CD4-positive, alpha-beta memory T cell (primary cell): ENCODE results near the gene HES6. TPM values are rescaled to one million over a fixed set of nuclear protein-coding genes. Genes with fewer than 3 reads are reported as not detected.

Experiments
- CTCF ChIA-PET: fragments of 350-600 bp; sonication (Branson Sonifier 250); formaldehyde crosslinking; loops from one replicate; lab custom pipeline; 2021; ENCODE audit warnings: inconsistent platforms; ENCODE audit not compliant: partially characterized antibody; lab: Charles Lee
- POLR2A ChIA-PET: fragments of 350-600 bp; sonication (Branson Sonifier 250); formaldehyde crosslinking; loops from one replicate; lab custom pipeline; 2021; ENCODE audit not compliant: partially characterized antibody; lab: Charles Lee
- DNase-seq, 5 donors: peaks; one replicate each; pipeline versions ENCODE4 v3.0.0 to v3.0.0-alpha.2; 2020 to 2022; ENCODE audit warnings: mixed read lengths in 1 of 5
- H3K27ac ChIP-seq: one replicate; pipeline ENCODE4 v1.7.0; 2013; ENCODE audit warnings: low read depth, low read length
- H3K27me3 ChIP-seq: 2 replicates; pipeline ENCODE4 v1.7.0; 2013; ENCODE audit warnings: mild to moderate bottlenecking, low read length, moderate library complexity; ENCODE audit not compliant: insufficient read depth
- H3K36me3 ChIP-seq: 2 replicates; pipeline ENCODE4 v1.7.0; 2013; ENCODE audit warnings: mild to moderate bottlenecking, low read length, moderate library complexity; ENCODE audit not compliant: insufficient read depth
- H3K4me1 ChIP-seq: 2 replicates; pipeline ENCODE4 v1.7.0; 2013; ENCODE audit warnings: mild to moderate bottlenecking, low read length, moderate library complexity; ENCODE audit not compliant: insufficient read depth
- H3K4me3 ChIP-seq, 2 donors: one replicate each; pipeline ENCODE4 v1.7.0; 2013; ENCODE audit warnings: low read length in 2 of 2, mild to moderate bottlenecking in 1 of 2
- H3K9me3 ChIP-seq, 2 donors: one replicate each; pipeline ENCODE4 v1.7.0; 2013; ENCODE audit warnings: low read length in 2 of 2, control low read depth in 1 of 2; ENCODE audit not compliant: control insufficient read depth in 1 of 2
- H3K27ac Mint-ChIP-seq, 7 donors: one replicate each; pipeline ENCODE4 v1.8.0; 2020 to 2021; ENCODE audit warnings: mixed read lengths in 7 of 7, mild to moderate bottlenecking in 6 of 7, inconsistent platforms in 3 of 7, moderate library complexity in 3 of 7
- H3K27me3 Mint-ChIP-seq, 2 donors: one replicate each; pipeline ENCODE4 v1.8.0; 2020 to 2021; ENCODE audit warnings: mixed read lengths in 2 of 2
- H3K36me3 Mint-ChIP-seq, 2 donors: one replicate each; pipeline ENCODE4 v1.8.0; 2020 to 2021; ENCODE audit warnings: mixed read lengths in 2 of 2, inconsistent platforms in 1 of 2, mild to moderate bottlenecking in 1 of 2
- H3K4me1 Mint-ChIP-seq, 4 donors: one replicate each; pipeline ENCODE4 v1.8.0; 2020 to 2021; ENCODE audit warnings: mixed read lengths in 4 of 4, mild to moderate bottlenecking in 1 of 4
- H3K4me3 Mint-ChIP-seq, 8 donors: one replicate each; pipeline ENCODE4 v1.8.0; 2020 to 2021; ENCODE audit warnings: mixed read lengths in 8 of 8, mild to moderate bottlenecking in 7 of 8, moderate library complexity in 6 of 8, inconsistent platforms in 3 of 8
- H3K9me3 Mint-ChIP-seq, 8 donors: one replicate each; pipeline ENCODE4 v1.8.0; 2020 to 2021; ENCODE audit warnings: mixed read lengths in 8 of 8, mild to moderate bottlenecking in 5 of 8, inconsistent platforms in 3 of 8, moderate library complexity in 1 of 8
- intact Hi-C: fragments of 100-400 bp; cut with micrococcal nuclease; formaldehyde crosslinking; loops from one replicate; pipeline ENCODE4 v1.15.1; 2023
- polyA plus RNA-seq, 2 donors: library from polyadenylated mRNA; unstranded; fragments of 300-500 nt; fragmentation: Illumina TruSeq; gene quantifications; one replicate each; pipeline ENCODE4 v1.2.3, GENCODE V29; 2021
- total RNA-seq, 2 experiments: library from RNA; stranded (reverse); gene quantifications; one replicate each; pipeline ENCODE4 v1.2.3, GENCODE V29; 2021

HES6 gene
- total and polyA plus RNA-seq, 4 experiments from 2014 or later, result 0.67 to 4.9 (median 1.5) TPM

GRCh38 chr2:238235331-238235732 lies 4.5 kb downstream of the HES6 start:
- peak overlapping the region in 2 of 7 donors; percentile 8 to 31 for H3K27ac Mint-ChIP-seq
- peaks cover 18 to 26% of the 10 kb centered on the region in 2 donors for H3K27me3 Mint-ChIP-seq
- peaks cover 0 to 1% (median 0%) of the 10 kb centered on the region in 8 donors for H3K9me3 Mint-ChIP-seq
- CTCF ChIA-PET, result no interaction called here
- peaks cover 8% of the 10 kb centered on the region for H3K27me3 ChIP-seq
- H3K27ac ChIP-seq, result no peak overlapping the region
- no peaks in the 10 kb centered on the region for H3K9me3 ChIP-seq
- H3K4me1 Mint-ChIP-seq, result peaks cover 13 to 51% (median 19%) of the 10 kb centered on the region in 4 donors
- intact Hi-C loops, result no loop called here
- no peak overlapping the region for H3K4me3 ChIP-seq
- H3K36me3 Mint-ChIP-seq, result no peaks in the 10 kb centered on the region
- H3K4me1 ChIP-seq, result peaks cover 27% of the 10 kb centered on the region
- POLR2A ChIA-PET, result no interaction called here
- peak overlapping the region; percentile 23 to 76 (median 68) for H3K4me3 Mint-ChIP-seq
- DNase-seq, result no peak
- no peaks in the 10 kb centered on the region for H3K36me3 ChIP-seq

GRCh38 chr2:238233625-238234024 lies 6.2 kb downstream of the HES6 start:
- Histone ChIP-seq H3K4me3 (no peak overlapping the region), H3K36me3 (no peaks in the 10 kb centered on the region), H3K4me1 (peaks cover 19% of the 10 kb centered on the region), H3K27me3 (peaks cover 8% of the 10 kb centered on the region), H3K27ac (no peak overlapping the region), H3K9me3 (no peaks in the 10 kb centered on the region)
- intact Hi-C loops, result no loop called here
- Mint-ChIP-seq H3K9me3 (peaks cover 0 to 1% (median 0%) of the 10 kb centered on the region in 8 donors), H3K27me3 (peaks cover 18 to 24% of the 10 kb centered on the region in 2 donors), H3K4me1 (peaks cover 13 to 55% (median 21%) of the 10 kb centered on the region in 4 donors), H3K27ac (peak overlapping the region in 1 of 7 donors; percentile 9), H3K4me3 (peak overlapping the region; percentile 22 to 76 (median 66)), H3K36me3 (no peaks in the 10 kb centered on the region)
- ChIA-PET CTCF (interaction anchor here (1.0 kb wide), 1 partner anchor 31 kb away, joined by 4 read pairs; no protein-coding TSS in a partner anchor), POLR2A (interaction anchor here (0.8 to 1.7 kb wide), 3 partner anchors 17 to 56 kb away, joined by 3 to 7 read pairs (median 4); partner anchors contain the start of gene ILKAP)
- DNase-seq, result no peak

DNA sequence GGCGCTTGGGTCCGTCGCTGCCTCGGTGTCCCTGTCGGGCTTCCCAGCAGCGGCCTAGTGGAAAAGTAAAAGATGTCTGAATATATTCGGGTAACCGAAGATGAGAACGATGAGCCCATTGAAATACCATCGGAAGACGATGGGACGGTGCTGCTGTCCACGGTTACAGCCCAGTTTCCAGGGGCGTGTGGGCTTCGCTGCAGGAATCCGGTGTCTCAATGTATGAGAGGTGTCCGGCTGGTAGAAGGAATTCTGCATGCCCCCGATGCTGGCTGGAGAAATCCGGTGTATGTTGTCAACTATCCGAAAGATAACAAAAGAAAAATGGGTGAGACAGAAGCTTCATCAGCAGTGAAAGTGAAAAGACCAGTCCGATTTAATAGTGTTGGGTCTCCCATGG lies 8.0 kb downstream of the HES6 start:
- Histone ChIP-seq H3K27me3 (peaks cover 6% of the 10 kb centered on the region), H3K27ac (no peak overlapping the region), H3K9me3 (no peaks in the 10 kb centered on the region), H3K4me3 (peak overlapping the region in 1 of 2 donors; percentile 55), H3K4me1 (peaks cover 16% of the 10 kb centered on the region), H3K36me3 (no peaks in the 10 kb centered on the region)
- no peaks in the 10 kb centered on the region for H3K36me3 Mint-ChIP-seq
- peaks cover 0 to 1% (median 0%) of the 10 kb centered on the region in 8 donors for H3K9me3 Mint-ChIP-seq
- intact Hi-C loops, result loop anchor here (1.0 to 2.0 kb wide), 3 partner anchors 29 to 263 kb away; partner anchors contain the start of genes ILKAP and SCLY
- DNase-seq, result no peak
- CTCF ChIA-PET, result interaction anchor here (1.2 to 1.8 kb wide), 2 partner anchors 10 to 309 kb away, joined by 3 to 4 read pairs; no protein-coding TSS in a partner anchor
- POLR2A ChIA-PET, result interaction anchor here (1.2 to 1.8 kb wide), 5 partner anchors 8 to 30 kb away, joined by 3 to 17 read pairs (median 4); partner anchors contain the start of genes HES6 and ILKAP
- H3K4me3 Mint-ChIP-seq, result peak overlapping the region; percentile 75 to 92 (median 80)
- H3K27ac Mint-ChIP-seq, result peak overlapping the region in 2 of 7 donors; percentile 7 to 72
- H3K27me3 Mint-ChIP-seq, result peaks cover 18 to 24% of the 10 kb centered on the region in 2 donors
- peaks cover 13 to 47% (median 21%) of the 10 kb centered on the region in 4 donors for H3K4me1 Mint-ChIP-seq

DNA sequence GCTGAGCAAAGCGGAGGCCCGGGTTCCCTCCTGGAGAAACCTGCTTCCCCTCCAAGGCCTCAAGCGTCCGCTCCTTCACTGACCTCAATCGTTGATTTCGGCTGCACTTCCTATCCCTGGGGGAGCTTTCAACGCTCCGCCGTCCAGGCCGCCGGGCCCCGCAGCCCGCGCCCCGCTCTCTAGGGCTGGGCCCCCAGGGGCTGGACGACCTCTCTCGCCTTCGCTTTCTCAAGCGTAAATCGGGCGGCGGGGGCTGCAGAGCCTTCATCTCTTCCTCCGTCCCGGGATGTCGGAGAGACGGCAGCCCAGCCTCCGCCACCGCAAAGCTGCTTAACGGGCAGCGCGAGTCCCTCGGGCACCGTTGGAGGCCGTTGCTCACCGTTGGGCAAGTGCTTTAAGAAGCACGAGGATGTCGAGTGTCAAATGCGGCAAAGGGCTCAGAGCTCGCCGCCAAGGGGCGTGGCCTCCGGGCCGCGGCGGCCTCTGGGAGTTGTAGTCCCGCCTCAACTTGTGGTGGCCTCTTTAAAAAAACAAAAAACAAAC lies 8.5 kb downstream of the HES6 start:
- peaks cover 16 to 23% of the 10 kb centered on the region in 2 donors for H3K27me3 Mint-ChIP-seq
- no peaks in the 10 kb centered on the region for H3K36me3 Mint-ChIP-seq
- H3K9me3 Mint-ChIP-seq, result peaks cover 0 to 1% (median 0%) of the 10 kb centered on the region in 8 donors
- Histone ChIP-seq H3K36me3 (no peaks in the 10 kb centered on the region), H3K27ac (no peak overlapping the region), H3K27me3 (peaks cover 3% of the 10 kb centered on the region), H3K4me3 (peak overlapping the region; percentile 20 to 55), H3K4me1 (peaks cover 16% of the 10 kb centered on the region), H3K9me3 (no peaks in the 10 kb centered on the region)
- DNase-seq, result peak; percentile 44 to 83 (median 78)
- H3K27ac Mint-ChIP-seq, result peak overlapping the region in 6 of 7 donors; percentile 7 to 72 (median 50)
- CTCF ChIA-PET, result interaction anchor here (1.2 to 1.8 kb wide), 2 partner anchors 9 to 308 kb away, joined by 3 to 4 read pairs; no protein-coding TSS in a partner anchor
- H3K4me3 Mint-ChIP-seq, result peak overlapping the region; percentile 75 to 92 (median 80)
- peaks cover 13 to 47% (median 21%) of the 10 kb centered on the region in 4 donors for H3K4me1 Mint-ChIP-seq
- POLR2A ChIA-PET, result interaction anchor here (1.2 to 1.8 kb wide), 5 partner anchors 8 to 30 kb away, joined by 3 to 17 read pairs (median 4); partner anchors contain the start of genes HES6 and ILKAP
- intact Hi-C loops, result loop anchor here (1.0 to 2.0 kb wide), 3 partner anchors 28 to 263 kb away; partner anchors contain the start of genes ILKAP and SCLY

GRCh38 chr2:238230699-238231098 lies 9.1 kb downstream of the HES6 start:
- Mint-ChIP-seq H3K27ac (peak overlapping the region in 2 of 7 donors; percentile 4 to 57), H3K9me3 (peaks cover 0 to 1% (median 0%) of the 10 kb centered on the region in 8 donors), H3K27me3 (peaks cover 10 to 17% of the 10 kb centered on the region in 2 donors), H3K36me3 (no peaks in the 10 kb centered on the region), H3K4me1 (peaks cover 13 to 44% (median 21%) of the 10 kb centered on the region in 4 donors), H3K4me3 (peak overlapping the region; percentile 4 to 88 (median 61))
- Histone ChIP-seq H3K4me1 (peaks cover 16% of the 10 kb centered on the region), H3K36me3 (no peaks in the 10 kb centered on the region), H3K4me3 (peak overlapping the region; percentile 20 to 55), H3K9me3 (no peaks in the 10 kb centered on the region), H3K27me3 (peaks cover 3% of the 10 kb centered on the region), H3K27ac (no peak overlapping the region)
- POLR2A ChIA-PET, result interaction anchor here (1.3 to 1.8 kb wide), 4 partner anchors 9 to 29 kb away, joined by 3 to 17 read pairs (median 6); partner anchors contain the start of genes HES6 and ILKAP
- CTCF ChIA-PET, result interaction anchor here (1.2 kb wide), 1 partner anchor 9 kb away, joined by 3 read pairs; no protein-coding TSS in a partner anchor
- intact Hi-C loops, result loop anchor here (1.0 to 2.0 kb wide), 3 partner anchors 27 to 262 kb away; partner anchors contain the start of genes ILKAP and SCLY
- no peak for DNase-seq

DNA sequence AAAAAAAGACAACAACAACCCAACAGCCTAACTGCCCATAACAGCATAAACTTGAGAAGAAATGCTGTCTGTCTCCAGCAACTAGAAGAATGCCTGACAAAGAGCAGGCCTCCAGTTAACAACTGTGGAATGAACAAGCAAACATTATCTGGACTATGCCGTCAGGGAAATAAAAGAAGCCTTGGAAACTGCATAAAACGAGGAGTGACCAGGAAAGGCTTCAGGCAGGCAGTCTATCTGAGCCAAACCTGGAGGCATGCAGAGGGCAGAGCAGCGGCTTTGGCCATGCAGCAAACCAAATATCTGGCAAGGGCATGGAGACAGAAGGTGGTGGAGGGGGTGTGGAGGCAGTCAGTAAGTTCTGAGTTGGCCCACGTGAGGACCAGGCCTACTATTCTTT lies 11.1 kb downstream of the HES6 start:
- Mint-ChIP-seq H3K36me3 (no peaks in the 10 kb centered on the region), H3K27me3 (peaks cover 3 to 8% of the 10 kb centered on the region in 2 donors), H3K9me3 (peaks cover 0 to 1% (median 0%) of the 10 kb centered on the region in 8 donors), H3K27ac (peak overlapping the region in 1 of 7 donors; percentile 25), H3K4me3 (peak overlapping the region in 1 of 8 donors; percentile 32), H3K4me1 (peaks cover 11 to 32% (median 16%) of the 10 kb centered on the region in 4 donors)
- no peak overlapping the region for H3K27ac ChIP-seq
- CTCF ChIA-PET, result no interaction called here
- POLR2A ChIA-PET, result no interaction called here
- no peaks in the 10 kb centered on the region for H3K27me3 ChIP-seq
- H3K9me3 ChIP-seq, result no peaks in the 10 kb centered on the region
- H3K4me1 ChIP-seq, result peaks cover 16% of the 10 kb centered on the region
- no peak overlapping the region for H3K4me3 ChIP-seq
- DNase-seq, result no peak
- H3K36me3 ChIP-seq, result no peaks in the 10 kb centered on the region
- intact Hi-C loops, result no loop called here
